ENCODE results near the gene CLCN4.

DNA sequence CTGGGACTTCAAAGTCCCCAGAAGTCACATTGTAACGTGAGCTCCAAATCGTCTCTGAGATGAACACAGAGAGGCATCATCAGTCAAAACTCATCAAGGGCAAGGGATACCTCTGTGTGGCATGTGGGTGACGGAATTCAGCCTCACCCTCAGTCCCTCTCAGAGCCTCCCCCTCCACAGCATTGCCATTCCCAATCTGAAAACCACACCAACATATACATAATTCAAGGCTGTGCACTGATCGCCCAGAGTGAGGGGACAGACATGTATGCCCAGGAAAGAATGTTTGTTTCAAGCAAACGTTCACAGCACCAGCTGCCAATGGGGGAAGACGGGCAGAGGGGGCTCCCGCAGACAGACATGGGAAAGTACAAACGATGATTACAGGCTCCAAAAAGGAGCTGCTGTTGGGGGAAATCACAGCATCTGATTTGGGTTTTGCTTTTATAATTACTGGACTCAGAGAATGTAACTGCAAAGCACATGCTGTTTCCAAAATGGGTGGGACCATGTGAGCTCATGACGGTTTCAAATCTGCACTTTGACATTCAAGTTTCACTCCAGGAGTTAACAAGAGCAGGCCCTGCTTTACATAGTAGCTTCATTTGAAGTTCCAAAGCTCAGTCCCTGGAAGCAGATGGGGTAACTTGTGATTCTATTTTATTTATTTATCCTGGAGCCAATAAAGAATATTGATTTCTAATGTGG, 88.3 kb downstream of the CLCN4 start:
- TF ChIP-seq, protein P1, sequence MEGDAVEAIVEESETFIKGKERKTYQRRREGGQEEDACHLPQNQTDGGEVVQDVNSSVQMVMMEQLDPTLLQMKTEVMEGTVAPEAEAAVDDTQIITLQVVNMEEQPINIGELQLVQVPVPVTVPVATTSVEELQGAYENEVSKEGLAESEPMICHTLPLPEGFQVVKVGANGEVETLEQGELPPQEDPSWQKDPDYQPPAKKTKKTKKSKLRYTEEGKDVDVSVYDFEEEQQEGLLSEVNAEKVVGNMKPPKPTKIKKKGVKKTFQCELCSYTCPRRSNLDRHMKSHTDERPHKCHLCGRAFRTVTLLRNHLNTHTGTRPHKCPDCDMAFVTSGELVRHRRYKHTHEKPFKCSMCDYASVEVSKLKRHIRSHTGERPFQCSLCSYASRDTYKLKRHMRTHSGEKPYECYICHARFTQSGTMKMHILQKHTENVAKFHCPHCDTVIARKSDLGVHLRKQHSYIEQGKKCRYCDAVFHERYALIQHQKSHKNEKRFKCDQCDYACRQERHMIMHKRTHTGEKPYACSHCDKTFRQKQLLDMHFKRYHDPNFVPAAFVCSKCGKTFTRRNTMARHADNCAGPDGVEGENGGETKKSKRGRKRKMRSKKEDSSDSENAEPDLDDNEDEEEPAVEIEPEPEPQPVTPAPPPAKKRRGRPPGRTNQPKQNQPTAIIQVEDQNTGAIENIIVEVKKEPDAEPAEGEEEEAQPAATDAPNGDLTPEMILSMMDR (IDR thresholded peaks at IDR 0.05) = no peak
- no peak for TF ChIP-seq POLR2A (IDR thresholded peaks at IDR 0.05)

Data from adrenal gland (tissue), 5 donors.